Left forelimb (tissue), 1 donor: ENCODE data around the gene ENKD1.

ENCODE experiments used
- DNase-seq: peaks from one replicate; pipeline ENCODE4 v3.0.0-alpha.2; 2018; ENCODE audit warnings: low spot score

The ENKD1 gene

DNA sequence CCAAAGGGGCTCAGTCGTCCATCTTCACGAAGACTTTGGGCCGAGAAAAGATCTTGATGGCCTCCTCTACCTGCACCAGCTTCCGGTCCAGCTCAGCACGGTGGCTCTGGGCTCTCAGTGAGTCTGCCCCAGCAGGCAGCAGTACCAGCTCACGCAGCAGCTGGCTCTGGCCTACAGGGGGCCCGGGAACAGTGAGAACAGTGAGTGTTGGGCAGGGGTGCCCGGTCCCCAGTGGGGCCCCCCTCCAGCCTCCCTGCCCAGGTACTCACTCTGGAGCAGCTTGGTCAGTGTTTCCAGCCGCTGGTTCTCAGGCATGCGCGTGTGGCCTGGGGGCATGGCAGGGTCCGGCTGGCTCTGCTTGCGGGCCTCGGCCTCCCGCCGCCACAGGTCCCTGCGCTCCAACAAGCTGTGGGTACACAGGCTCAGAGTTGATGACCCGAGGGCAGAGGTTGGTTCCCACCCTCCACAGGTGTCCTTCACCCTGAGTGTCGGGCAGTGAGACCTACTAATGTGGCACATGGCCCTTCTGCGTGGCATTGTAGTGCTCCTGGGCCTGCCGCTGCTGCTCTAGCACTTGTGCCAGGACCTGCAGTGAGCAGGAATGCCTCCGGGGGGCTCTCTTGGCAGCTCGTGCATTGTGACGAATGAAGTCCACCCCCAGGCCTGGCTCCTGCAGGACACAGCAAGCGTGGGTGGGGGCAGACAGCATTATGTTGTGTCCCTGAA lies 3.2 kb downstream of the ENKD1 start:
- DNase-seq = no peak

DNA sequence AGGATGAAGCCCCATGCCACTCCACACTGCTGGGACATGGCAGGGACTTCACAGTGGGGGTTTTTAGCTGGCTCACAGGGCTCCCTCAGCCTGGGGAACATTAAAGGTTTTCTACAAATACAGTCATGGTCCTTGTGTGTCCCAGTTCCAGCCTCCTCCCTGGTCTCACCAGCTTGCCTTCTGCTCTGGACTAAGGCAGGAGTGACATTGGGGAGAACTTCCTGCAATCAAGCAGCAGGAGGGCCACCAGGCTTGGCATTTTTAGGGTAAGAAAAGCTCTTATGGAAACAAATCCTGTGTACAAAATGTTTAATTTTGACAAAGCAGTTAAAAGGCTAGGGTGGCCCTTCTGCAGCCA lies 3.9 kb downstream of the ENKD1 start:
- DNase-seq = no peak

DNA sequence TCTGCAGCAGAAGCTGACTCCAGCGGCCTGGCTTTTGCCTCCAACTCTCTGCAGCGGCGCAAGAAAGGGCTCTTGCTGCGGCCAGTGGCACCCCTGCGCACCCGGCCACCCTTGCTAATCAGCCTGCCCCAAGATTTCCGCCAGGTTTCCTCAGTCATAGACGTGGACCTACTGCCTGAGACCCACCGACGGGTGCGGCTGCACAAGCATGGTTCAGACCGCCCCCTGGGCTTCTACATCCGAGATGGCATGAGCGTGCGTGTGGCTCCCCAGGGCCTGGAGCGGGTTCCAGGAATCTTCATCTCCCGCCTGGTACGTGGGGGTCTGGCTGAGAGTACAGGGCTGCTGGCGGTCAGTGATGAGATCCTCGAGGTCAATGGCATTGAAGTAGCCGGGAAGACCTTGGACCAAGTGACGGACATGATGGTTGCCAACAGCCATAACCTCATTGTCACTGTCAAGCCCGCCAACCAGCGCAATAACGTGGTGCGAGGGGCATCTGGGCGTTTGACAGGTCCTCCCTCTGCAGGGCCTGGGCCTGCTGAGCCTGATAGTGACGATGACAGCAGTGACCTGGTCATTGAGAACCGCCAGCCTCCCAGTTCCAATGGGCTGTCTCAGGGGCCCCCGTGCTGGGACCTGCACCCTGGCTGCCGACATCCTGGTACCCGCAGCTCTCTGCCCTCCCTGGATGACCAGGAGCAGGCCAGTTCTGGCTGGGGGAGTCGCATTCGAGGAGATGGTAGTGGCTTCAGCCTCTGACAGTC lies 4.5 kb downstream of the ENKD1 start:
- no peak for DNase-seq

DNA sequence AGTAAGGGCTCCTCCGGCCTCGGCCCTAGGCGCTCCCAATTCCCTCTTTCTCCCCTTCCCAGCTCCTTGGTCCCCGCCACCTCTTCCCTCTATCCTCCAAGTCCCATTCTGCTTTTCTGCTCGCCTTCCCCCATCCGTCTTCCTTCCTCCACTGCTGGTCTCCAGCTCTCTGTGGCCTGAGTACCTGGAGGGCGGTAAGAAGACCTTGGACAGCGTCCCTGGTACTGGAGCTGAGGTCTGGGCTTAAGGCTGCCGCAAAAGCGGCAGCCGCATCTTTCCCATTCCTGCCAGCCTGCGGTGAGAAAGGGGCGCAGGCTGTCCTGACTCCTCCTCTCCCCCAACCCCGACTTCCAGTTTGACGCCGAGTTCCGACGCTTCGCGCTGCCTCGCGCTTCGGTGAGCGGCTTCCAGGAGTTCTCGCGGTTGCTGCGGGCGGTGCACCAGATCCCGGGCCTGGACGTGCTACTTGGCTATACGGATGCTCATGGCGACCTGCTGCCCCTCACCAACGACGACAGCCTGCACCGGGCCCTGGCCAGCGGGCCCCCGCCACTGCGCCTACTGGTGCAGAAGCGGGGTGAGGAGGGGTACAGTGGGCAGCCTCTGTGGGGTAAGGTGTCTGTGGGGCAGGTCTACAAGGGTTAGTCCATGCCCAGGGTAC lies 5.3 kb downstream of the ENKD1 start:
- DNase-seq = no peak

DNA sequence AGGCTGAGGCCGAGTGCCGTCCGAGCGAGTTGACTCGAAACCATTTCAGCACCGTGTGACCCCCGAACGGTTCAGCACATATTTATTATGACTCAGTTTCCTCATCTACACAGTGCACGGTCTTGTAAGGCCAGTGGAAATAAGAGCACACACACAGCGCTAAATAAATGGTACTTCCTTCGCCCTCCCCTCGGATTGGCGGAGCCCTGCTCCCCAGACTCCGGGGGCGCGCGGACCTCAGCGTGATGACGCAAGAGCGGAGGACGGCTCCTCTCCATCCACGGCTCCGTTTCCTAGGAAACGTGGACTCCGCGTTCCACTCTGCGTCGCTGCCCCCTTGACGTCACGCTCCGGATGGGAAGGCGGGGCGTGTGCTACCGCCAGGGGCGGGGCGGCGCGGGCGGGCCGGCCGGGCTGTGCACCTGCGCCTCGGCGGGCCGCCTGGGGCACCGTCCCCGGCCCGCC lies 6.0 kb downstream of the ENKD1 start, which contains the start of gene PARD6A:
Gene PARD6A, plus strand, starts transcription at position 397 of the 465 bp plus-strand sequence. CDS start 79 bp downstream, outside the sequence.
- DNase-seq = peak; percentile 93

DNA sequence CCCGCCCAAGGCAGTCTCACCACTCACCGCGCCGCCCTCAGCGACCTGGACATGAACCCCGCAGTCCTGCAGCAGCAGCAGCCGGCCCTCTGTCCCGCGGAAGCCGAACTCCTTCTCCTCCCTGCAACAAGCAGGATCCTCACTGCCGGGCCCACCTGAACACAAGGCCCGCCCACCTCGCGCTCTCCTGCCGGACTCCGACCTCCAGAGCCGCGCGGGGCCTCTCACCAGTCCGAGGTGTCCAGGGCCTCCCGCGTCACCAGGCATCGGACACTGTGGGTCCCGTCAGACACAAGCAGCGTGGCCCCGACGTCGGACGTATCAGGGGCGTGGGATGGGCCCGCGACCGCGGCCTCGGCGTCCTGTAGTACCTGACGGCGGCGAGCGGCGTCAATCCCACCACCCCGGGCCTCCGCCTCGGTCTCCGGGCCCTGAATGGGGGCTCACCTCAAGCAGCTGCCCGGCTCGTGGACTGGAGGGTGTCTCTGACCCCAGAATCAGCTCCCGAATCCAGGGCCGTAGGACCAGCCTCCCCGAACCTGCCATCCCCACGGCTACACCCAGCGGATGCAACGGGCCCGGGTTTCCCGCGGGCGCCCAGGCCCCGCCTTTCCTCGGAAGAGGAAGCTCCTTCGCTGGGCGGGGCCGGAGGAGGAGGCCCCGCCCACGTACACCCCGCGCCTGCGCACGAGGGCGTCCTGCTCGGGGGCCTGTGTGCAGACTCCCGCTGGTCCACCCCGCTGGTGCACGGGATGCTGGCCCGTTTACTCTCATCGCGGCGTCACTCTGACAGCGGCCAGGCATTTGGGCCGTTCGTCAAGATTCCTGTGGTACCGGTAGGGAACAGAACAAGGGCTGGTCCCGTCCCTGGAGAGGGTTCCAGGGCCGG lies 6.6 kb downstream of the ENKD1 start, which contains the start of gene ACD:
Gene ACD, minus strand, starts transcription at position 586 of the 889 bp plus-strand sequence. Its CDS starts 40 bp downstream, at position 546.
- peak; percentile 96 for DNase-seq

DNA sequence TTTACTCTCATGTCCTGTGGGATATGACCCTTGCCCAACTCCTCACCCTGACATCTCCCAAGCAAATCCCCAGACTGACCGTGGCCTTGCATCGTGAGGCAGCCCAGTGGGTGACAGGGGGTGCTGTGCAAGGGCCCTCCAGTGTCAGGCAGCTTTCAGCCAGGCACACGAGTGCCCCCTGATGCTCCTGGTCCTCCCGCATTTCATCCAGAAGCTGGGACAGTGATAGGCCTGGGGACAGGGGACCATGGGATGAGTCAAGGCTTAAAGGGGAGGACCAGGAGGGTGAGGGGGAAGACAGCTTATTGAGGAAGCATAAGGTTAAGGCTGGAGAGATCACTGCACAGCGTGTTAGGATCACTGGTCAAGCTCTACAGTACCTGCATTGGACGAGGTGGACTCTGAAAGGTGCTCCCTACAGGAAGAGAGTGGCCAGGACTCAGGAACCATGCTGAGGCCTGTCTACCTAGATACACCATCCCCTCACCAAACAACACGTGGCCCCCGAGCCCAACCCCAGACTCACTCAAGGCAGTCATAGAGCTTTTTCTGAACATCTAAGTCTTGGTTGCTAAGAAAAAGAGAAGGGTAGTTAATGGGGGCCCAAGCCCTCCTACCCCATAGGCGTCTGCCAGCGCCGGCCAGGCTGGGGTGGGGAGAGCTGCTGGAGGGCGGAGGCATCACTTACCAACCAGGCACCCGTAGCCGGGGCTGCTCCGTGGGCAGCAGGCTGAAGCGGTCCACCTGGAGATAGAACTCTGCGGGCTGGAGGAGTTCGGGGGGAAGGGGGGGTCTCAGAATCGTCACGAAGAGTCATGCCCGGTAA lies 7.5 kb downstream of the ENKD1 start:
- DNase-seq = no peak

DNA sequence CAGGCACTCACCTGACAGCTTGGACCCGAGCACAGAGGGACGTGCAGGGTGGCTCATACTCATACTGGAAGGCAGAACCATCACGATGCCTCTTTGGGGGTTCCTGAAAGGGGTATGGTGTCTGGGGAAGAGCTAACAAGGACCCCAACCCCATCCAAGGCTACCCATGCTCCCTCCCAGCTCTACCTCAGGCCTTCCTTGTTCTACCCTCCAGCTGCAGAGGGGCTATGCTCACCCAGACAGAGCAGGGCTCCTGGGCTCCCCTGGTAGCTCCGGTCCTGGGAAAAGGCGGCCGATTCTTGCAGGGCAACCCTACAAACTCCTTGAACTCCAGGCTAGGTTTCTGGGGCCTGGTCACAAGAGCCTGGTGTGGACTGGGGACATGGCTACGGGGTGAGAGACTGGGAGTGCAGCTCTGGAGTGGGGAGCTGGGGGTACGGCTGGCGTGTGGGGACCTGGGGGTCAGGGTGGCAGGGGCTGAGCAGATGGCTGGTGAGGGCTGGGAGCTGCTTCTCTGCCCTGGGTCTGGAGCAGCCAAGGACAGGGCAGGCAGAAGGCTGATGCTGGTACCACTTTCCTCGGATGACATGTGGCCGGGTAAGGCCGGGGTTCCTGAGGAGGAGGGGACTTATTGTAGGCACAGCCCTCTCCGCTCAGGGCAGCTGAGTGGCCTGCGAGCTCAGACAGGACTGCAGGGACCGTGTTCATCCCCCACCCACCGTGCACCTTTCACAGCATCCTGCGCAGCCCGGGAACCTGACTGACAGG lies 8.6 kb downstream of the ENKD1 start:
- DNase-seq = no peak

DNA sequence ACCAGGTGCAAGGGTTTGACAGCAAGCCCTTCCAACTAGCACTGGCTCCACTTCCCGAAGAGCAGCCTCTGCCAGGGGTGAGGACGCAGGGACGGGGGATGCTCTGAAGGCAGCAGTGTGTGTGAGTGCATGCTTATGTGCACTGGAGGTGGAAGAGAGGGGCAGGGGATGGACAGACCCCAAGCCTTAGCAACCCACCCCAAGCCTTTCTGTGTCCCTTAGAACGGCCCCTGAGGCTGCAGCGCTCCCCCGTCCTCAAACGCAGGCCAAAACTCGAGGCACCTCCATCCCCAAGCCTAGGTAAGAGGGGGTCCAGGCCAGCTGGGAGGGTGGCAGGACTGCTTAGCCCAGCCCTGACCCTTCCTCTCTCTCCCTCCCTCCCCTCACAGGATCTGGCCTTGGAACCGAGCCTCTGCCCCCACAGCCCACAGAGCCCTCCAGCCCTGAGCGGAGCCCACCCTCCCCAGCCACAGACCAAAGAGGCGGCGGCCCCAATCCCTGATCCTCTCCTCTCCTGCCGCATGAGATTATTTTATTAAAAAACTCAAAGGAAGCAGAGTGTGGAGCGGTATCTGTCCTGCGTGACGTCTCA lies 9.4 kb downstream of the ENKD1 start:
- DNase-seq = no peak

DNA sequence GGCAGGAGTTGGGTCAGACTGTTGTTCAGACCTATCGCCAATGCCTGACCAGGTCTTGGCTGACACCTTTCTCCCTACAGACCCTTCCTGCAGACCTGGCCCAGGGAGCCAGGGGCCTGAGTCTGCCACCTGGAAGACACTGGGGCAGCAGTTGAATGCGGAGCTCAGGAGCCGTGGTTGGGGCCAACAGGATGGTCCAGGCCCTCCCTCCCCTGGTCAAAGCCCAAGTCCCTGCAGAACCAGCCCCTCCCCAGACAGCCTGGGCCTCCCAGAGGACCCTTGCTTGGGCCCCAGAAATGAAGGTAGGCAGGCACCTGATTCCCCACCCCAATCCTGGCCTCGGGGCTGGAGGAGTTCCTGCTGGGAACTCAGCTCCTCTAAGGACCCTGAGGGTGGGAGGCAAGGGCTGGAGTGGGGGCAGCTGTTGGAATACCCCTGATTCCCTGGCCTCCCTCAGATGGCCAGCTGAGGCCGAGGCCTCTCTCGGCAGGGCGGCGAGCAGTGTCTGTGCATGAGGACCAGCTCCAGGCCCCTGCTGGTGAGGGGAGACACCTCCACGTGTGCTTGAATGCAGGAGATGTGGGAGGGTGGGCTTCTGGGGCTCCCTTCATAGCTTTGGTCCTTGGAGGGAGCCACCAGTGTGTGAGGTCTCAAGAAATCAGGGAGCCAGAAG lies 10.1 kb downstream of the ENKD1 start:
- DNase-seq = no peak

DNA sequence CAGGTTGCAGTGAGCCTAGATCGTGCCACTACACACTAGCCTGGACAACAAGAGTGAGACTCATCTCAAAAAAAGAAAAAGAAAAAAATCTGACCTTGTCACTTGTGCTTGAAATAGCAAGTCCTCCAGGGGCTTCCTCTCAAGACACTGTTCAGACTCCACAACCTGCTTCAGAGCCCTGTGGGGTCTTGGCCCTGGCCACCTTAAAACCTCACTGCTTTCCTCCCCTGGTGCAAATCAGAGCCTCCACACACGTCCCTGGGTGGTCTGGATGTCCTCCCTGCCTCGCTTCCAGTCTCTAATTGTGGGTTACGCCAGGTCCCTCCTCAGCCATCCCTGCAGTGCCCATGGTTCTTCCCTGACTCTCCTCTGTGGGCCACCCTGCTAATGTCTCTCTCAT lies 11.2 kb downstream of the ENKD1 start:
- DNase-seq = no peak

DNA sequence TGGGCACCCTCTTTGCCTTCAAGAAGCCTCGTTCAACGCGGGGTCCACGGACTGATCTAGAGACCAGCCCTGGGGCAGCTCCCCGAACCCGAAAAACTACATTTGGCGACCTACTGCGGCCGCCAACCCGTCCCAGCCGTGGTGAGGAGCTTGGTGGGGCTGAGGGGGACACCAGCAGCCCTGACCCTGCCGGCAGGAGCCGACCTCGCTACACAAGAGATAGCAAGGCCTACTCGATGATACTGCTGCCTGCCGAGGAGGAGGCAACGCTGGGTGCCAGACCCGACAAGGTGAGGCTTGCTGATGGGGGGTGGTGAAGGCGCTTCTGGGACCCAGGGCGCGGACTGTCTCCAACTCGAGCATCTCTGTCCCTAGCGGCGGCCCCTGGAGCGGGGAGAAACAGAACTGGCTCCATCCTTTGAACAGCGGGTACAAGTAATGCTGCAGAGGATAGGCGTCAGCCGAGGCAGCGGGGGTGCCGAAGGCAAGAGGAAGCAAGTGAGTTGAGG lies 12.1 kb downstream of the ENKD1 start:
- no peak for DNase-seq

DNA sequence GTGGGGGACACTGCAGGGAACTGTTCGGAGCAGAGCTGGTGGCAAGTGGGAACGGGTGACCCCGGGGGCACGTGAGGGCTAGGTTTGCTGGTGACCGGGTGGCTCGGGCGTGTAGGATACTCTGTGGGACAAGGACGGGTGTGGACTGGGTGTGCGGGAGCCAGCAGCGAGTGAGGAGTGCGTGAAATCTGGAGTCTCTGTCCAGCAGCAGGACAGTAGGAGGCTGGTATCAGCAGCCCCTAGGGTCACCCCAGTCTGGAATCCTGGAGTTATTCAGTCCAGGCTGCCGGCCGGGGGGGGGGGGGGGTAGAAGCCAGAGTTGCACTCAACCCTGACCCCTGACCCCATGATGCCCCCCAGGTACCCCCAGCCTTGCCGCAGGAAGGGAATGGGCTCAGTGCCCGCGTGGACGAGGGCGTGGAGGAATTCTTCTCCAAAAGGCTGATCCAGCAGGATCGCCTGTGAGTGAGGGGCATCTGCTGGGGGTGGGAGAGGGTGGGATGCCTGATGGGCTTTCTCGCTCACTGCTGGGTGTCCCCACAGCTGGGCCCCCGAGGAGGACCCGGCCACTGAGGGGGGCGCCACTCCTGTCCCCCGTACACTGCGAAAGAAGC lies 12.7 kb downstream of the ENKD1 start:
- no peak for DNase-seq

DNA sequence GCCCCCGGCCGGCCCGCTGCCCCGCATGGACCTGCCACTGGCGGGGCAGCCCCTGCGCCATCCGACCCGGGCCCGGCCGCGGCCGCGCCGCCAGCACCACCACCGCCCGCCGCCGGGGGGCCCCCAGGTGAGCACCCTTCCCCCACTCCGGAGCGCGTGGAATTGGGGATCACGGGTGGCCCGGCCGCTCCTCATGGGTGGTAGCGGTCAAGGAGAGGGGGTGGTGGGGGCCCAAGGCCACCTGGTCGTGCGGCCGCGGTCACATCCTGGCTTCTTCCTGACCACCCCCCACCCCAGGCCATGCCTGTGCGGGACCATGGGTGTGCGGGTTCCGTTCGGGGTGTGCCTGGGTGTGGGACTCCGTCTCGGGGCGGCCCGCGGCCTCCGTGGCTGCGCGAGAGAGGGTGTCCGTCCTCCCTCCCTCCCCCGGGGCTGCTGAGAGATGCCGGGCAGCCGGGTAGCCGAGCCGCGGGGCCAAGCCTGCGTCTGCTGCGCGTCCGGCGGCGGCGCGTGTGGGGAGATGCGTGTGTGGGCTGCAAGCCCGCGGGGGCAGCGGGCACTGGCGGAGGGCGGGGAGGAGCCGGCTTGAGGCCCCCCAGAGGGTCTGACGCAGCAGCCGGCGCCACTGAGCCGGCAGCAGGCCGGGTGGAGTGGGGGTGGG lies 13.3 kb downstream of the ENKD1 start:
- no peak for DNase-seq

DNA sequence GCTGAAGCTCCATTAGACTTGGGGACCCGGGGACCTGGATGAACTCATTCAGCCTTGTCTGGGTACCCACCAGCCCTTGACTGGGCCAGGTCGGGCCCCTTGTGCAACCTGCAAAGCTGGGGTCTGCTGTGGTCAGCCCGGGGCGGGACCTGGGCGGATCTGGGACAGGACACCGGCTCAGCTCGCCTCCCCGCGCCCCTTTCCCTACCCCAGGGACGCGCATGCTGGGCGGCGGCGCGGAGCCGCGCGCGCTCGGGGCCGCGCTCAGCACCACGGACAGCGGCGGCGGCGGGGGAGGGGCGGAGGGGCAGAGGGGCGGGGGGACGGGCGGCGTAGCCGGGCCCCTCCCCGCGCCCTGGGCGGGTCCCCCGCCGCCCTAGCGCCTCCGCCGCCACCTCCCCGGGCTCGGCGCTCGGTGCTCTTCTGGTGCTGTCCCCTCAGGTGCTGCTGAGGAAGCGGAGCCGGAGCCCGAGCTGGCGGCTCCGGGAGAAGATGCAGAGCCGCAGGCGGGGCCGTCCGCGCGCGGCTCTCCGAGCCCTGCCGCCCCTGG lies 13.9 kb downstream of the ENKD1 start:
- no peak for DNase-seq

DNA sequence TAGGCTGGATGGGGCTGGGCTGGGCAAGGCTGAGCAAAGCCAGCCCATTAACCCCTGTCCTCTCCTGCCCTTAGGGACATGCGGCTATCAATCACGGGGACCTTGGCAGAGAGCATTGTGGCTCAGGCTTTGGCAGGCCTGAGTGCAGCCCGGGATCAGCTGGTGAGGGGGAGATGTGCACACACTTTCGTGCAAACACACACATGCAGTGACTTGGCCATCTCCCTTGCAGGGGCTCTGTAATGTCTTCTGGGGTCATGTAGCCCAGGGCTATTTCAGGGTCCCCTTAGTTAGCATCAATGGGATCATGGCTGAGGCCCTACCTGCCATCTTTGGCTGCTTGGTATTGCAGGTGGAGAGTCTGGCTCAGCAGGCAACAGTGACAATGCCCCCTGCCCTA lies 14.7 kb downstream of the ENKD1 start:
- no peak for DNase-seq

DNA sequence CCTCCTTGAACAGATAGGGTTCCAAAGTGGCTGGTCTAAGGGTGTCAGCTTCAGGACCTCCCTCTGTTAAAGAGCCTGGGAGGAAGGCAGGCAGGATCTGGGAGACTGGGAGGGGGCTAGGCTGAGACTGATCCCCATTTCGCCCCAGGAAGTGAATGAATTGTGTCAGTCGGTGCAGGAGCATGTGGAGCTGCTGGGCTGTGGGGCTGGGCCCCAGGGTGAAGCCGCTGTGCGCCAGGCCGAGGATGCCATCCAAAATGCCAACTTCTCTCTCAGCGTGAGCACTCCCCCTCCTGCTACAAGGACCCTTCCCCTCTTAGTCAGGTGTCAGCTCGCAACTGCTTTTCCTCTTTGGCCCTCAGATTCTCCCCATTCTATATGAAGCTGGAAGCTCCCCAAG lies 15.5 kb downstream of the ENKD1 start:
- no peak for DNase-seq

DNA sequence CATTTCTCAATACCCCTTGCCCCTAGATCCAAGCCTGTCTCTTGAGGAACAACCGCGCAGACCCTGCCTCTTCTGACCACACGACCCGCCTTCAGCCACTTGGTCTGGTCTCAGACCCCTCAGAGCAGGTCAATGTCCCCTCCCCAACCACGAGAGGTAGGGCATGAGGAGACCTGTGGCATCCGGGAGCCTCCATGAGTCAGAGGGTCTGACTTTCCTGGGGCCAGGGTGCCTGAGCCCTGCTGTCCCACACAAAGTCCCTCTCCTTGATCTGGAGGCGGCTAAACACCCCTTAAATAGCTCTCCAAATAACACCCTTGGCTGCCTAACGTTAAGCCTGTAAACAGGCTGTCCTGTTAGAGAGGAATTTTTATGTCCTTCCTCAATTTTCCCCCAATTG lies 16.5 kb downstream of the ENKD1 start:
- no peak for DNase-seq
